Measurements from ENCODE around the gene UMAD1.

Gene UMAD1

GRCh38 chr7:7640221-7641128 lies at the start of gene UMAD1:
UMAD1 (plus strand) TSS chr7:7640752; CDS start chr7:7673372, 32,620 bp downstream.
- peak; percentile 99 for DNase-seq

GRCh38 chr7:7595451-7595850 lies 45.1 kb upstream of the UMAD1 start:
- DNase-seq = no peak

GRCh38 chr7:7596176-7596575 lies 44.4 kb upstream of the UMAD1 start:
- DNase-seq = no peak

- DNase-seq = no peak
Measured at GRCh38 chr7:7607010-7607409, 33.5 kb upstream of the UMAD1 start.

- no peak for DNase-seq
Measured at GRCh38 chr7:7609330-7609729, 31.2 kb upstream of the UMAD1 start.

GRCh38 chr7:7612519-7612918 lies 28.0 kb upstream of the UMAD1 start:
- DNase-seq = no peak

GRCh38 chr7:7613210-7613609 lies 27.3 kb upstream of the UMAD1 start:
- no peak for DNase-seq

- no peak for DNase-seq
Measured at GRCh38 chr7:7614018-7614741, 26.4 kb upstream of the UMAD1 start.

- no peak for DNase-seq
Measured at GRCh38 chr7:7617550-7617949, 23.0 kb upstream of the UMAD1 start.

GRCh38 chr7:7618410-7618809 lies 22.1 kb upstream of the UMAD1 start:
- DNase-seq = no peak

GRCh38 chr7:7620236-7620635 lies 20.3 kb upstream of the UMAD1 start:
- DNase-seq = no peak

GRCh38 chr7:7620644-7621210 lies 19.8 kb upstream of the UMAD1 start:
- no peak for DNase-seq

GRCh38 chr7:7628476-7628875 lies 12.1 kb upstream of the UMAD1 start:
- no peak for DNase-seq

- DNase-seq = no peak
Measured at GRCh38 chr7:7630626-7631329, 9.8 kb upstream of the UMAD1 start.

GRCh38 chr7:7639421-7639820 lies 1.1 kb upstream of the UMAD1 start:
- DNase-seq = no peak

- peak; percentile 57 for DNase-seq
Measured at GRCh38 chr7:7639847-7640220, 718 bp upstream of the UMAD1 start.

- no peak for DNase-seq
Measured at GRCh38 chr7:7641129-7641663, 644 bp downstream of the UMAD1 start.

- no peak for DNase-seq
Measured at GRCh38 chr7:7642081-7642480, 1.5 kb downstream of the UMAD1 start.

- no peak for DNase-seq
Measured at GRCh38 chr7:7647495-7648036, 7.0 kb downstream of the UMAD1 start.

GRCh38 chr7:7650682-7651206 lies 10.2 kb downstream of the UMAD1 start:
- no peak for DNase-seq

- DNase-seq = no peak
Measured at GRCh38 chr7:7651479-7651878, 10.9 kb downstream of the UMAD1 start.

GRCh38 chr7:7652798-7653540 lies 12.4 kb downstream of the UMAD1 start:
- no peak for DNase-seq

Data from stimulated activated CD4-positive, alpha-beta T cell treated with anti-CD3 and anti-CD28 coated beads, Interleukin-1b, Interleukin-23, amount 100 ng/mL, for 48 hours (primary cell).